Activated CD4-positive, alpha-beta T cell treated with anti-CD3 and anti-CD28 coated beads, Interleukin-2, Interleukin-4, amounts not matched to agents 100 ng/mL and 50 ng/mL, durations not matched to agents 16 hours and 8 hours (primary cell): ENCODE data around the gene TBC1D25.
A peak's percentile ranks its signal among the peaks of the same experiment; 100 is the strongest.
"Not testable (repeated sequence)": the region's sequence is repeated elsewhere in the genome, so short reads cannot be mapped to it uniquely, and the experiment has no call there.

Experiments used
- DNase-seq: peaks from one replicate; pipeline ENCODE4 v3.0.0-alpha.2; 2020; ENCODE audit warnings: low spot score

TBC1D25 gene

DNA sequence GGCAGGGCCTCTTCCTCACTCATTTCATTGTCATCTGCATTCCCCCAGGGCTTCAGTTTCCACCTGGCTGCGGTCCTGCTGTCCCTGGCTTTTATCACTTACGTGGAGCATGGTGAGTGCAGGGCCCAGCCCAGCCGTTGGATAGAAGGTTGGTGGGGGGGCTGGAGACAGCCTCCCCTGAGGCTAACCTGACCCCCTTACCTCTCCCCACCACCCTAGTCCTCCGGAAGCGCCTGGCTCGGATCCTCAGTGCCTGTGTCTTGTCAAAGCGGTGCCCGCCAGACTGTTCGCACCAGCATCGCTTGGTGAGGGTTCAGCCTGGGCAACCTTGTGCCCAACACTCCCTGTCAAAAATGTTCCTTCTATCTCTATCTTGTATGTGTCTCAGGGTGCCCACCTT is 23.7 kb upstream of the TBC1D25 start:
- DNase-seq, result no peak

GRCh38 chrX:48516285-48516684 is 23.2 kb upstream of the TBC1D25 start:
- no peak for DNase-seq

GRCh38 chrX:48516987-48517386 is 22.5 kb upstream of the TBC1D25 start:
- DNase-seq, result no peak

GRCh38 chrX:48519481-48519880 is 20.0 kb upstream of the TBC1D25 start:
- not testable (repeated sequence) for DNase-seq

GRCh38 chrX:48520455-48520854 is 19.1 kb upstream of the TBC1D25 start:
- peak; percentile 32 for DNase-seq

- peak; percentile 42 for DNase-seq
These were observed 18.6 kb upstream of the TBC1D25 start for GRCh38 chrX:48520976-48521352.

GRCh38 chrX:48521353-48522243 is 17.9 kb upstream of the TBC1D25 start, which contains the start of gene EBP:
EBP (plus strand) TSS chrX:48521808; CDS start chrX:48523772, 1,964 bp downstream.
- DNase-seq, result peak; percentile 95

GRCh38 chrX:48522291-48522690 is 17.2 kb upstream of the TBC1D25 start:
- DNase-seq, result no peak

DNA sequence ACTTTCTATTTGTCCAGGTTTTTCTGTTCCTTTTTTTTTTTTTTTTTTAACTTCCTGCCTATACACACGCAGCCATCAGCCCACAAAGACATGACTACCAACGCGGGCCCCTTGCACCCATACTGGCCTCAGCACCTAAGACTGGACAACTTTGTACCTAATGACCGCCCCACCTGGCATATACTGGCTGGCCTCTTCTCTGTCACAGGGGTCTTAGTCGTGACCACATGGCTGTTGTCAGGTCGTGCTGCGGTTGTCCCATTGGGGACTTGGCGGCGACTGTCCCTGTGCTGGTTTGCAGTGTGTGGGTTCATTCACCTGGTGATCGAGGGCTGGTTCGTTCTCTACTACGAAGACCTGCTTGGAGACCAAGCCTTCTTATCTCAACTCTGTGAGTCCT is 15.8 kb upstream of the TBC1D25 start:
- DNase-seq, result no peak

GRCh38 chrX:48525853-48526252 is 13.7 kb upstream of the TBC1D25 start:
- DNase-seq, result not testable (repeated sequence)

DNA sequence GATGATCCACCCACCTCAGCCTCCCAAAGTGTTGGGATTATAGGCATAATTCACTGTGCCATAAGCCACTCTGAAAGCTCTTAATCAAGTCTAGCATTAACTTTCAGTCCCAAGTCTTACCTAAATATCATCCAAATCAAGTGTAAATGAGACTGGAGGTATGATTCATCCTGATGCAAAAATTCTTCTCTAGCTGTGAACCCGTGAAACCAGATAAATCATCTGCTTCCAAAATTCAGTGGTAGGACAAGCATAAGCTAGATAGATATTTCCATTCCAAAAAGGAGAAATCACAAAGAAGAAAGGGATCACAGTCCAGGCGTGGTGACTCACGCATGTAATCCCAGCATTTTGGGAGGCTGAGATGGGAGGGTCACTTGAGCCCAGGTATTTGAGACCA is 8.8 kb upstream of the TBC1D25 start:
- no peak for DNase-seq

- peak; percentile 25 for DNase-seq
These were observed 8.1 kb upstream of the TBC1D25 start for GRCh38 chrX:48531358-48531959.

GRCh38 chrX:48532161-48532560 is 7.4 kb upstream of the TBC1D25 start:
- DNase-seq, result no peak

DNA sequence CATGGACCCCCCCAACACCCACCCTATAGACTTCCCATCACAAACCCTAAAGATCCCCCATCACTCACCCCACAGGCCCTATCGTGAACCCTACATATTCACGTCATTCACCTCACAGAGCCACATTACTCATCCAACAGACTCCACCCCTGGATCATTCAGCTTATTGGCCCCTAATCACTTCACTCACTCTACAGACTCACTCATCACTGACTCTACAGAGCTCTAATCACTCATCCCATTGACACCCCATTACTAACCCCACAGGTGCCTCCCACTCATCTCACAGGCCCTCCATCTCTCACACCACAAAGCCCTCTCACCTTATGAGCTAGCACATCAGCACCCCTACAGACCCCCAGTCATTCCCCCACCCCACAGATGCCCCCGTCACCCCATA is 6.3 kb upstream of the TBC1D25 start:
- no peak for DNase-seq

DNA sequence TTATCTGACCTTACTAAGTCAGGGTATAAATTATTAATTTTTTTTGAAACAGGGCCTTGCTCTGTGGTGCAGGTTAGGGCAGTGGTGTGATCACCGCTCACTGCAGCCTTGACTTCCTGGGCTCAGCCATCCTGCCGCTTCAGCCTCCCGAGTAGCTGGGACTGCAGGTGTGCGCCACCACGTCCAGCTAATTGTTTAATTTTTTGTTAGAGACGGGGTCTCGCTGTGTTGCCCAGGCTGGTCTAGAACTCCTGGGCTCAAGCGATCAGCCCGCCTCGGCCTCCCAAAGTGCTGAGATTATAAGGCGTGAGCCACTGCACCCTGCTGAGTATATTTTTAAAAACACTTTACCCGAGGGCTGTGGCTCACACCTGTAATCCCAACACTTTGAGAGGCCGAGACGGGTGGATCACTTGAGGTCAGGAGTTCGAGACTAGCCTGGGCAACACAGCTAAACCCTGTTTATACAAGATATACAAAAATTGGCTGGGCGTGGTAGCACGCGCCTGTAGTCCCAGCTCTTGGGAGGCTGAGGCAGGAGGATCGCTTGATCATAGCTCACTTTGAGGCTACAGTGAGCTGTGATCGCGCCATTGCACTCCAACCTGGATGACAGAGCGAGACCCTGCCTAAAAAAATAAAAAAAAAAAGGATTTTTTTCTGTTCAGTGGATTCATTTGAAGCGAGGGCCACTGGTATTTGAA is 721 bp upstream of the TBC1D25 start:
- DNase-seq, result no peak

GRCh38 chrX:48540028-48540375 is 488 bp downstream of the TBC1D25 start:
- peak; percentile 51 for DNase-seq

- DNase-seq, result no peak
These were observed 966 bp downstream of the TBC1D25 start for GRCh38 chrX:48540480-48540879.

DNA sequence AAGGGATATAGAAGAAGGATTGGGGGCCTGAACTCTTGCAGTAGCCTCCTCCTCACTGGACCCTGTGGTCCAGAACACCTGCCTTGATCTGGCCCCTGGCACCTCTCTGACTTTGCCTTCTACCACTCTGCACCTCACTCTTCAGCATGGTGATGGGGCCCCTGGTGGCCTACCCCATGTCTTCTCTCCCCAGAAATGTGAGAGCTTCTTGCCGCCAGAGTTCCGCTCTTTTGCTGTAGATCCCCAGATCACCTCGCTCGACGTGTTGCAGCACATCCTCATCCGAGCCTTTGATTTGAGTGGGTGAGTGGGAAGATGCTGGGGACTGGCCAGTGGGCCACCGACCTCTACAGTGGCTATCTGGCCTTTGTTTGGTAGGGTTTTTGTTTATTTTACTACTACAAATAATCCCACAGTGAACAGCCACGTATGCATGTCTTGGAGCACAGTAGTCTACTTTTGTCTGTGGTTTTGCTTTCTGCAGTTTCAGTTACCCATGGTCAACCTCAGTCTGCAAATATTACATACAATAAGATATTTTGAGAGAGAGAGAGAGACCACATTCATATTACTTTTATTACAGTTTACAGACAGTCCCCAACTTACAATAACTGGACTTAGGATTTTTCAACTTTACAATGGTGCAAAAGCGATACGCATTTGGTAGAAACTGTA is 1.8 kb downstream of the TBC1D25 start:
- DNase-seq, result no peak

GRCh38 chrX:48548871-48549270 is 9.4 kb downstream of the TBC1D25 start:
- DNase-seq, result no peak

DNA sequence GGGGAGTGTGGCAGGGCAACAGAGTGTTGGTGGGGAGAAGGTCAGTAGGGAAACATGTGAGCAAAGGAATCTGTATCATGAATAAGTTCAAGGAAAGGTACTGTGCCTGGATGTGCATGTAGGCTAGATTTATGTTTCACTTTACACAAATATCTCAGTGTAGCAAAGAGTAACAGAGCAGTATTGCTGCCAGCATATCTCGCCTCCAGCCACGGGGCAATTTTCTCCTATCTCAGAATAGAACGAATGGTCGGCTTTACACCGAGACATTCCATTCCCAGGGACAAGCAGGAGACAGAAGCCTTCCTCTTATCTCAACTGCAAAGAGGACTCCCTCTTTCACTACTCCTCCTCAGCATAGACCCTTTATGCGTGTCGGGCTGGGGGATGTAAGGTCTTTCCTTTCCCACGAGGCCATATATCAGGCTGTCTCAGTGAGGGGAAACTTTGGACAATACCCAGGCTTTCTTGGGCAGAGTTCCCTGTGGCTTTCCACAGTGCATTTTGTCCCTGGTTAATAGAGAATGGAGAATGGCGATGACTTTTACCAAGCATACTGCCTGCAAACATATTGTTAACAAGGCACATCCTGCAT is 16.3 kb downstream of the TBC1D25 start:
- DNase-seq, result not testable (repeated sequence)

DNA sequence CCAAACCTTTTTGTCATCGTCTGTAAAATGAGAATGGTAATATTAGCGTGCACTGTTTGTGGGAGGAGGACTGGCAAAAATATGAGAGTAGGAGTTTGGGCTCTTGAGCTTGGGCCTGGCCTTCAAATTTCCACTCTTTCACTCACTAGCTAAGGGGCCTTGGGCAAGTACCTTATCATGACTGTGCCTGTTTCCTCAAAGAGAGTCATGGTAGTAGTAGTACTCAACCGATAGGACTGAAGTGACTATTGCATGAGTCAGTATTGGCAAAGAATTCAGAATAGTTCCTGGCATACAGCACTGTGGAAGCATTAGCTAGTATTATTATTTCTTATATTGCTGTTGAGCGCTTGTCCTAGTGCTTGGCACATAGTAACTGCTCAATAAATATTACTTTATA is 18.8 kb downstream of the TBC1D25 start:
- DNase-seq, result peak; percentile 47

DNA sequence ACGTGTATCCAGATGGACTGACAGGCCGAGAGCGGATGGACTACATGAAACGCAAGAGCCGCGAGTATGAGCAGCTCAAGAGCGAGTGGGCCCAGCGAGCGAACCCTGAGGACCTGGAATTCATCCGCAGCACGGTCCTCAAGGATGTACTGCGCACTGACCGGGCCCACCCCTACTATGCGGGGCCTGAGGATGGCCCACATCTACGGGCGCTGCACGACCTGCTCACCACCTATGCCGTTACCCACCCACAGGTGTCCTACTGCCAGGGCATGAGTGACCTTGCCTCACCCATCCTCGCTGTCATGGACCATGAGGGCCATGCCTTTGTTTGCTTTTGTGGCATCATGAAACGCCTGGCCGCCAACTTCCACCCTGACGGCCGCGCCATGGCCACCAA is 20.1 kb downstream of the TBC1D25 start:
- DNase-seq, result no peak
